Uterus (tissue), 2 donors: ENCODE results near the gene SYNPO.

Experiments used
- CTCF ChIP-seq, 4 experiments: fragments of 200-600 bp in 2 of 4; fragments of 450-650 bp in 2 of 4; sonication (generic) in 2 of 4; IDR thresholded peaks; one replicate each; pipeline ENCODE4 v1.5.1; 2016 to 2019; ENCODE audit warnings: antibody characterized with exemption in 4 of 4, mild to moderate bottlenecking in 2 of 4, moderate library complexity in 1 of 4
- POLR2A ChIP-seq, 2 donors: fragments of 450-650 bp; IDR thresholded peaks; one replicate each; pipeline ENCODE4 v1.6.1; 2016; ENCODE audit warnings: antibody characterized with exemption in 2 of 2, mild to moderate bottlenecking in 1 of 2, moderate library complexity in 1 of 2

GRCh38 chr5:150631326-150631701, 9.1 kb upstream of the SYNPO start:
- TF ChIP-seq CTCF (IDR thresholded peaks at IDR 0.05) (no peak), POLR2A (IDR thresholded peaks at IDR 0.05) (no peak)
